Mesenteric fat pad (tissue), 1 donor: ENCODE data around the gene CTIF. TPM values are rescaled to one million over a fixed set of nuclear protein-coding genes. Genes with fewer than 3 reads are reported as not detected.
A peak's percentile ranks its signal among the peaks of the same experiment; 100 is the strongest.

Experiments used
- DNase-seq: peaks from one replicate; pipeline ENCODE4 v3.0.0-alpha.2; 2020; ENCODE audit warnings: low spot score
- total RNA-seq: library from RNA; stranded (reverse); fragmentation: NEBNext Ultra II Directional; extraction: Animal tissue kit (Norgen Biotek cat#: 25700); gene quantifications from one replicate; pipeline ENCODE4 v1.2.1, GENCODE V29; 2021
- donor health status: DM: yes; HTN: yes; CAD: no.

The CTIF gene
- total RNA-seq, 1 donor from 2014 or later = 196 TPM

GRCh38 chr18:48889115-48889941 lies 350.5 kb downstream of the CTIF start:
- DNase-seq = peak; percentile 89

GRCh38 chr18:48889981-48890762 lies 351.3 kb downstream of the CTIF start:
- peak; percentile 49 for DNase-seq

- DNase-seq = peak; percentile 76
These were observed 352.9 kb downstream of the CTIF start for GRCh38 chr18:48891721-48892120.

GRCh38 chr18:48892146-48892855 lies 353.5 kb downstream of the CTIF start:
- DNase-seq = peak; percentile 81

- peak; percentile 51 for DNase-seq
These were observed 354.3 kb downstream of the CTIF start for GRCh38 chr18:48893061-48893607.

- peak; percentile 85 for DNase-seq
These were observed 355.1 kb downstream of the CTIF start for GRCh38 chr18:48893608-48894600.

- DNase-seq = peak; percentile 74
These were observed 356.0 kb downstream of the CTIF start for GRCh38 chr18:48894799-48895346.

- DNase-seq = no peak
These were observed 357.6 kb downstream of the CTIF start for GRCh38 chr18:48896326-48896874.

GRCh38 chr18:48896875-48897511 lies 358.2 kb downstream of the CTIF start:
- peak; percentile 88 for DNase-seq

- DNase-seq = peak; percentile 53
These were observed 358.7 kb downstream of the CTIF start for GRCh38 chr18:48897531-48897930.

- DNase-seq = no peak
These were observed 359.7 kb downstream of the CTIF start for GRCh38 chr18:48898521-48898920.

GRCh38 chr18:48899558-48900174 lies 360.8 kb downstream of the CTIF start:
- DNase-seq = no peak

- DNase-seq = no peak
These were observed 361.6 kb downstream of the CTIF start for GRCh38 chr18:48900469-48900868.

- DNase-seq = no peak
These were observed 362.6 kb downstream of the CTIF start for GRCh38 chr18:48901145-48902022.

- peak; percentile 95 for DNase-seq
These were observed 363.4 kb downstream of the CTIF start for GRCh38 chr18:48902023-48902855.

- DNase-seq = peak; percentile 84
These were observed 364.2 kb downstream of the CTIF start for GRCh38 chr18:48902856-48903601.
